Erythroblast (primary cell): ENCODE data around the gene HSDL1.

Experiments
- GATA1 ChIP-seq: IDR thresholded peaks from 2 replicates; pipeline ENCODE4 v1.6.1; 2011; ENCODE audit warnings: low read depth, mild to moderate bottlenecking, control low read depth, low read length, moderate library complexity
- POLR2A ChIP-seq: IDR thresholded peaks from 2 replicates; pipeline ENCODE4 v1.6.1; 2011; ENCODE audit warnings: mild to moderate bottlenecking, low read length

DNA sequence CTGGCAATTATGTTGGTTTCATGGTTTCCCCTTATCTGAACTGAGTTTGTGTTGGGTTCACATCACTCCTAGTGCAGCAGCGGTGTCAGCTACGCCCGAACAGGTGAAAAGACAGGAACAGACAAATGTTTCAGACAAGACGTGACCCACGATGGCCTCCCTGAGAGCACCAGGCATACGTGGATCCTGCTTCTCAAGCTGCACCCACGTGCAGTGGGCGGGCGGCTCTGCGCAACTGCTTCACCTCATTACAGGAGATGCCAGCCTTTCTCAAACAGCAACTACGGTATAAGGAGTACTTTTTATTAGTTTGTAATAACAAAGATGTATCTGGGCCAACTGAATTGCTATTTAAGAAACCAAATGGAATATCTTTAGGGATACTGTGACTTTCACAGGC lies 69.6 kb downstream of the HSDL1 start:
- TF ChIP-seq POLR2A (no peak), GATA1 (no peak)
